HEK293 (cell line): Measurements from ENCODE around the gene CENPP.

Source experiments
- CTCF ChIA-PET: fragments of 350-600 bp; formaldehyde crosslinking; extraction: SDS; loops from one replicate; lab custom pipeline; 2021; ENCODE audit warnings: antibody characterized with exemption; lab: Yijun Ruan, JAX
- POLR2A ChIA-PET: fragments of 300-600 bp; formaldehyde crosslinking; extraction: SDS; loops from one replicate; lab custom pipeline; 2020; ENCODE audit warnings: antibody characterized with exemption, inconsistent platforms; lab: Yijun Ruan, JAX
- H3K27ac ChIP-seq: fragments of 200-500 bp; sonication (Bioruptor generic); 2 replicates; pipeline ENCODE4 v1.5.1; 2014; ENCODE audit warnings: low read depth, low read length, control low read depth, inconsistent platforms; ENCODE audit errors: extremely low read depth
- H3K36me3 ChIP-seq, 2 experiments: fragments of 200-500 bp in 1 of 2; sonication (Bioruptor generic) in 1 of 2; 1 replicate in 1 of 2; 2 replicates in 1 of 2; pipeline ENCODE4 v1.5.1; 2014 to 2017; ENCODE audit warnings: inconsistent platforms in 2 of 2, low read length in 2 of 2; ENCODE audit not compliant: control insufficient read depth in 2 of 2, insufficient read depth in 1 of 2
- H3K4me1 ChIP-seq: fragments of 200-500 bp; sonication (Bioruptor generic); 2 replicates; pipeline ENCODE4 v1.5.1; 2014; ENCODE audit warnings: mild to moderate bottlenecking, low read length, inconsistent platforms; ENCODE audit not compliant: control insufficient read depth, insufficient read depth
- H3K4me3 ChIP-seq: 2 replicates; pipeline ENCODE4 v1.5.1; 2011; ENCODE audit warnings: low read depth, mild to moderate bottlenecking, control low read depth, low read length, moderate library complexity
- H3K9me3 ChIP-seq: fragments of 200-500 bp; sonication (Bioruptor generic); 2 replicates; pipeline ENCODE4 v1.5.1; 2014; ENCODE audit warnings: low read depth, low read length, inconsistent platforms; ENCODE audit not compliant: control insufficient read depth, insufficient read depth
- BCL11A ChIP-seq: fragments of 450-650 bp; formaldehyde crosslinking; IDR thresholded peaks from 2 replicates; pipeline ENCODE4 v1.5.1; 2016; ENCODE audit warnings: low read depth, missing biosample characterization, missing genetic modification characterization
- GLI4 ChIP-seq: fragments of 450-650 bp; formaldehyde crosslinking; IDR thresholded peaks from 2 replicates; pipeline ENCODE4 v1.5.1; 2016; ENCODE audit warnings: missing biosample characterization, missing genetic modification characterization
- GLIS1 ChIP-seq: fragments of 450-650 bp; formaldehyde crosslinking; IDR thresholded peaks from 2 replicates; pipeline ENCODE4 v1.5.1; 2016; ENCODE audit warnings: missing biosample characterization, missing genetic modification characterization
- TCF7L2 ChIP-seq: IDR thresholded peaks from 2 replicates; pipeline ENCODE4 v1.6.1; 2011; ENCODE audit warnings: low read depth, mild to moderate bottlenecking, inconsistent platforms, low read length, moderate library complexity, borderline replicate concordance
- TSHZ1 ChIP-seq: fragments of 450-650 bp; formaldehyde crosslinking; IDR thresholded peaks from 2 replicates; pipeline ENCODE4 v1.5.1; 2016; ENCODE audit warnings: missing biosample characterization, missing genetic modification characterization, borderline replicate concordance
- ZIC2 ChIP-seq: fragments of 450-650 bp; formaldehyde crosslinking; IDR thresholded peaks from 2 replicates; pipeline ENCODE4 v1.5.1; 2016; ENCODE audit warnings: missing biosample characterization, missing genetic modification characterization
- ZNF114 ChIP-seq: fragments of 450-650 bp; formaldehyde crosslinking; IDR thresholded peaks from 2 replicates; pipeline ENCODE4 v1.5.0; 2017; ENCODE audit warnings: missing biosample characterization, missing genetic modification characterization
- ZNF169 ChIP-seq: fragments of 450-650 bp; formaldehyde crosslinking; IDR thresholded peaks from 2 replicates; pipeline ENCODE4 v1.5.1; 2016; ENCODE audit warnings: missing biosample characterization, missing genetic modification characterization
- ZNF223 ChIP-seq: fragments of 450-650 bp; formaldehyde crosslinking; IDR thresholded peaks from 2 replicates; pipeline ENCODE4 v1.5.1; 2016; ENCODE audit warnings: missing biosample characterization, missing genetic modification characterization
- ZNF24 ChIP-seq: fragments of 450-650 bp; formaldehyde crosslinking; IDR thresholded peaks from 2 replicates; pipeline ENCODE4 v1.5.1; 2016; ENCODE audit warnings: missing biosample characterization, missing genetic modification characterization
- ZNF302 ChIP-seq: fragments of 450-650 bp; formaldehyde crosslinking; IDR thresholded peaks from 2 replicates; pipeline ENCODE4 v1.5.1; 2016; ENCODE audit warnings: missing biosample characterization, missing genetic modification characterization, low read depth
- ZNF324 ChIP-seq: fragments of 450-650 bp; formaldehyde crosslinking; IDR thresholded peaks from 2 replicates; pipeline ENCODE4 v1.5.1; 2016; ENCODE audit warnings: missing biosample characterization, missing genetic modification characterization
- ZNF433 ChIP-seq: fragments of 450-650 bp; formaldehyde crosslinking; IDR thresholded peaks from 2 replicates; pipeline ENCODE4 v1.5.1; 2016; ENCODE audit warnings: missing biosample characterization, missing genetic modification characterization, low read depth
- ZNF473 ChIP-seq: fragments of 450-650 bp; formaldehyde crosslinking; IDR thresholded peaks from 2 replicates; pipeline ENCODE4 v1.5.1; 2017; ENCODE audit warnings: missing biosample characterization, missing genetic modification characterization
- ZNF571 ChIP-seq: fragments of 450-650 bp; formaldehyde crosslinking; IDR thresholded peaks from 2 replicates; pipeline ENCODE4 v1.5.0; 2017; ENCODE audit warnings: missing biosample characterization, missing genetic modification characterization
- ZNF585B ChIP-seq: fragments of 450-650 bp; formaldehyde crosslinking; IDR thresholded peaks from 2 replicates; pipeline ENCODE4 v1.5.1; 2016; ENCODE audit warnings: missing biosample characterization, missing genetic modification characterization
- ZNF600 ChIP-seq: fragments of 450-650 bp; formaldehyde crosslinking; IDR thresholded peaks from 2 replicates; pipeline ENCODE4 v1.5.1; 2016; ENCODE audit warnings: missing biosample characterization, missing genetic modification characterization
- ZNF621 ChIP-seq: fragments of 450-650 bp; formaldehyde crosslinking; IDR thresholded peaks from 2 replicates; pipeline ENCODE4 v1.5.1; 2017; ENCODE audit warnings: missing biosample characterization, missing genetic modification characterization
- ZNF624 ChIP-seq: fragments of 450-650 bp; formaldehyde crosslinking; IDR thresholded peaks from 2 replicates; pipeline ENCODE4 v1.5.1; 2017; ENCODE audit warnings: missing biosample characterization, missing genetic modification characterization
- ZNF747 ChIP-seq: fragments of 450-650 bp; formaldehyde crosslinking; IDR thresholded peaks from 2 replicates; pipeline ENCODE4 v1.5.1; 2016; ENCODE audit warnings: missing biosample characterization, missing genetic modification characterization
- ZNF776 ChIP-seq: fragments of 450-650 bp; formaldehyde crosslinking; IDR thresholded peaks from 2 replicates; pipeline ENCODE4 v1.5.0; 2017; ENCODE audit warnings: missing biosample characterization, missing genetic modification characterization, borderline replicate concordance
- ZNF792 ChIP-seq: fragments of 450-650 bp; formaldehyde crosslinking; IDR thresholded peaks from 2 replicates; pipeline ENCODE4 v1.5.1; 2016; ENCODE audit warnings: missing biosample characterization, missing genetic modification characterization
- TF ChIP-seq, protein P1 (sequence below): fragments of 450-650 bp; formaldehyde crosslinking; IDR thresholded peaks from 2 replicates; pipeline ENCODE4 v1.5.1; 2016; ENCODE audit warnings: missing biosample characterization, missing genetic modification characterization

CENPP gene

DNA sequence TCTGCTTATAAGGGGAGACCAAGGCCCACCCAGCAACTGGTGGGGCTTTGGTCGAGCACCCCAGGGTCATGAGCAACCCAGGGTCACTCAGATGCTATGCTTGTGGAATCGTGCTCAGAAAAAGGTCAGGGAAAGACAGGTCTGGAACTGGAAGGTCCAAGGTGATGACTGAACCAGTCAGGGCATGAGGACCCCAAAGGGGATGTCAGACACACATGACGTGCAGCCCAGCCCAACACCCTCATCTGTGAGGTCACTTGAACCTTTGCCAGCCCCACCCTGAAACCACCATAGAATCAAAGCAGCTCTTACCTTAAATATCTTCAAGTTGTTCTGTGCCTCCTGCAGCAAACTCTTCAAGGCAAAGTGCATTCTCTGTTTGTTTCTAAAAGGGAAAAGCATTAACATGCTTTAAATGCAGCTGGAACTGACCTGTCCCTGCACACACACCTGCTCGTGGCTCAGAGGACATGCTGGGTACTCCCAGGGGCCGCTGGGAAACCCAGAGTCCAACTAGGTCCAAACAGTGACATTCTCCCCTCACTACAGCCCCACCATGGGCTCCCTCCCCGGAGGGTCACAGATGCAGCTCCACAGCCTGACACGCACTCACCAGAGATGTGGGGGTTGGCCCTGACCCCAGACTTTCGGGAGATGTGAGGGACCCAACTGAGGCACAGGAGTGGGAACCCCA lies 314.8 kb downstream of the CENPP start:
- H3K27ac ChIP-seq = no peak overlapping the region
- CTCF ChIA-PET = no interaction called here

DNA sequence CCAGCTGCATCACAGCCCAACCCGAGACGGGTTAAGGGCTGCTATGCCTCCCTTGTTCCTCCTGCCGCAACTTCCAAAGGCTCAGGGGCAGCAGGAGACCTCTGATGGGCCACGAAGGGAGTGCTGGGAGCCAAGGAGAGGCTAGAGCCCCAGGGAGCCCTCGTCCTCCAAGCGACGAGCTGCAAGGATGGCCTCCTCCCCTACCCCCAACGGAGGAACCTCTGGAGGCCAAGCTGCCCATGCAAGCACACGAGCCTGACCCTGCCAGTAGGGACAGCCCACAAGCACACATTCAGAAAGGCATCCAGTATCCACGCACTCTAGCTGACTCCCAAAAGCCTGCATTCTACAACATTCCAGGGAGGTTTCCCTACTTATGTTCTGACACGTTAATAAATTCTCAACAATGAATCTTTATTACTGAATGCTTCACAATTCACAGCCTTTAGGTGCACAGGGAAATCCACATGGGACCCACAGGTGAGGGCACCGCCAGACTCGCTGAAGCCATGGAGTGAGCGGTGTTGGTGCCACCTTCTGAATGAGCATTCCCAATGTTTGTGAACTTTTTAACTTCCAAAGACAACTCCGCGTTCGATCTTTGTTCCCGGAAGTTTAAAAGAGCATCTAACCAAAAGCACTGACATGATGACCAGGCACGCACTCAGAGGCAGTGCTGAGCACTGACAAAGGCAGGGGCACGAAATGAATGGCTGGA lies 315.5 kb downstream of the CENPP start:
- no peak overlapping the region for H3K4me3 ChIP-seq

More for the DNA sequence above, 314.8 kb downstream of the CENPP start:
- Histone ChIP-seq H3K36me3 (peaks cover 6 to 93% of the 10 kb centered on the region in 2 experiments), H3K9me3 (no peaks in the 10 kb centered on the region), H3K4me1 (no peaks in the 10 kb centered on the region), H3K4me3 (no peak overlapping the region)
- POLR2A ChIA-PET = no interaction called here
- no peak for TF ChIP-seq ZNF747 (tag by site-specific recombination)
- TF ChIP-seq ZNF621 (tag by site-specific recombination) = no peak
- TF ChIP-seq BCL11A (tag by site-specific recombination) = no peak
- TF ChIP-seq ZIC2 (tag by site-specific recombination) = no peak
- no peak for TF ChIP-seq ZNF585B (tag by site-specific recombination)
- TF ChIP-seq ZNF600 (tag by site-specific recombination) = no peak
- TF ChIP-seq, protein P1, sequence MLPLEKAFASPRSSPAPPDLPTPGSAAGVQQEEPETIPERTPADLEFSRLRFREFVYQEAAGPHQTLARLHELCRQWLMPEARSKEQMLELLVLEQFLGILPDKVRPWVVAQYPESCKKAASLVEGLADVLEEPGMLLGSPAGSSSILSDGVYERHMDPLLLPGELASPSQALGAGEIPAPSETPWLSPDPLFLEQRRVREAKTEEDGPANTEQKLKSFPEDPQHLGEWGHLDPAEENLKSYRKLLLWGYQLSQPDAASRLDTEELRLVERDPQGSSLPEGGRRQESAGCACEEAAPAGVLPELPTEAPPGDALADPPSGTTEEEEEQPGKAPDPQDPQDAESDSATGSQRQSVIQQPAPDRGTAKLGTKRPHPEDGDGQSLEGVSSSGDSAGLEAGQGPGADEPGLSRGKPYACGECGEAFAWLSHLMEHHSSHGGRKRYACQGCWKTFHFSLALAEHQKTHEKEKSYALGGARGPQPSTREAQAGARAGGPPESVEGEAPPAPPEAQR (tag by site-specific recombination) = no peak
- TF ChIP-seq TCF7L2 = no peak
- no peak for TF ChIP-seq ZNF433 (tag by site-specific recombination)
- no peak for TF ChIP-seq ZNF571
- TF ChIP-seq ZNF302 (tag by site-specific recombination) = no peak
- TF ChIP-seq ZNF24 = no peak
- no peak for TF ChIP-seq ZNF473 (tag by site-specific recombination)
- no peak for TF ChIP-seq ZNF223 (tag by site-specific recombination)
- no peak for TF ChIP-seq ZNF624
- no peak for TF ChIP-seq ZNF169 (tag by site-specific recombination)
- TF ChIP-seq ZNF792 (tag by site-specific recombination) = no peak
- TF ChIP-seq GLIS1 = no peak
- TF ChIP-seq ZNF776 = no peak

More for the DNA sequence above, 315.5 kb downstream of the CENPP start:
- Histone ChIP-seq H3K36me3 (peaks cover 7 to 94% of the 10 kb centered on the region in 2 experiments), H3K4me1 (no peaks in the 10 kb centered on the region), H3K9me3 (no peaks in the 10 kb centered on the region), H3K27ac (no peak overlapping the region)
- ChIA-PET POLR2A (no interaction called here), CTCF (no interaction called here)
- TF ChIP-seq TSHZ1 (tag by site-specific recombination) (no peak), ZNF324 (tag by site-specific recombination) (no peak), ZNF114 (no peak), GLI4 (tag by site-specific recombination) (no peak)
